ENCODE measurements around the gene HPCA. TPM values are rescaled to one million over a fixed set of nuclear protein-coding genes. Genes with fewer than 3 reads are reported as not detected.

The HPCA gene
- total and polyA plus RNA-seq, 2 experiments from 2014 or later, result not detected

- H3F3A ChIP-seq (ENCODE audit: insufficient read depth), result no peaks in the 10 kb centered on the region
- in situ Hi-C loops (cut with MboI), result no loop called here
- no peak overlapping the region for H3K4me2 ChIP-seq (ENCODE audit: unreplicated experiment)
- no peaks in the 10 kb centered on the region for H4K20me1 ChIP-seq (ENCODE audit: insufficient read depth)
- H3K36me3 ChIP-seq (ENCODE audit: low read depth), result no peaks in the 10 kb centered on the region
- H3K79me2 ChIP-seq (ENCODE audit: insufficient read depth), result no peaks in the 10 kb centered on the region
- no peak for TF ChIP-seq EZH2 (IDR thresholded peaks at IDR 0.05; ENCODE audit: insufficient read depth, poor library complexity, severe bottlenecking)
- TF ChIP-seq EZH2phosphoT487 (IDR thresholded peaks at IDR 0.05; ENCODE audit: insufficient read depth, low read depth), result no peak
- no peak for DNase-seq
- no peaks in the 10 kb centered on the region for H3K9me2 ChIP-seq (ENCODE audit: insufficient read depth)
- no peak overlapping the region for H2AFZ ChIP-seq
- H3K9ac ChIP-seq, result no peak overlapping the region
- WGBS, 2 experiments (ENCODE audit: low coverage in 1 of 2, low lambda C conversion rate in 2 of 2, missing lambda C conversion rate in 2 of 2), result 97 to 99% methylated on average over 8 to 9 of the region's 9 CpGs
- H3K4me1 ChIP-seq (ENCODE audit: insufficient read depth), result no peaks in the 10 kb centered on the region
- H3K4me3 ChIP-seq, result no peak overlapping the region
- no peaks in the 10 kb centered on the region for H3K9me3 ChIP-seq (ENCODE audit: low read depth)
- H3K27me3 ChIP-seq (replicated peaks; ENCODE audit: insufficient read depth), result no peaks in the 10 kb centered on the region
- no peak overlapping the region for H3K27ac ChIP-seq
Measured at GRCh38 chr1:32898056-32898455, 11.8 kb downstream of the HPCA start.

GRCh38 chr1:32898958-32899357 lies 12.7 kb downstream of the HPCA start:
- no peaks in the 10 kb centered on the region for H3K36me3 ChIP-seq (ENCODE audit: low read depth)
- no peak for DNase-seq
- no peaks in the 10 kb centered on the region for H3K4me1 ChIP-seq (ENCODE audit: insufficient read depth)
- H3K4me3 ChIP-seq, result no peak overlapping the region
- TF ChIP-seq EZH2phosphoT487 (IDR thresholded peaks at IDR 0.05; ENCODE audit: insufficient read depth, low read depth) (no peak), EZH2 (IDR thresholded peaks at IDR 0.05; ENCODE audit: insufficient read depth, poor library complexity, severe bottlenecking) (no peak)
- no peaks in the 10 kb centered on the region for H3F3A ChIP-seq (ENCODE audit: insufficient read depth)
- no peak overlapping the region for H3K9ac ChIP-seq
- H3K27ac ChIP-seq, result no peak overlapping the region
- H3K9me2 ChIP-seq (ENCODE audit: insufficient read depth), result no peaks in the 10 kb centered on the region
- H2AFZ ChIP-seq, result no peak overlapping the region
- no peak overlapping the region for H3K4me2 ChIP-seq (ENCODE audit: unreplicated experiment)
- 97 to 100% methylated on average over 3 of the region's 3 CpGs for WGBS, 2 experiments (ENCODE audit: low coverage in 1 of 2, low lambda C conversion rate in 2 of 2, missing lambda C conversion rate in 2 of 2)
- H4K20me1 ChIP-seq (ENCODE audit: insufficient read depth), result no peaks in the 10 kb centered on the region
- in situ Hi-C loops (cut with MboI), result no loop called here
- no peaks in the 10 kb centered on the region for H3K27me3 ChIP-seq (replicated peaks; ENCODE audit: insufficient read depth)
- no peaks in the 10 kb centered on the region for H3K9me3 ChIP-seq (ENCODE audit: low read depth)
- no peaks in the 10 kb centered on the region for H3K79me2 ChIP-seq (ENCODE audit: insufficient read depth)

- no peaks in the 10 kb centered on the region for H3K9me3 ChIP-seq (ENCODE audit: low read depth)
- no peak overlapping the region for H2AFZ ChIP-seq
- H3K36me3 ChIP-seq (ENCODE audit: low read depth), result no peaks in the 10 kb centered on the region
- H4K20me1 ChIP-seq (ENCODE audit: insufficient read depth), result no peaks in the 10 kb centered on the region
- no peak overlapping the region for H3K27ac ChIP-seq
- no peak overlapping the region for H3K4me3 ChIP-seq
- no peaks in the 10 kb centered on the region for H3K27me3 ChIP-seq (replicated peaks; ENCODE audit: insufficient read depth)
- DNase-seq, result no peak
- in situ Hi-C loops (cut with MboI), result no loop called here
- H3K9ac ChIP-seq, result no peak overlapping the region
- WGBS, 2 experiments (ENCODE audit: low coverage in 1 of 2, low lambda C conversion rate in 2 of 2, missing lambda C conversion rate in 2 of 2), result 89 to 93% methylated on average over 7 of the region's 7 CpGs
- H3K4me1 ChIP-seq (ENCODE audit: insufficient read depth), result no peaks in the 10 kb centered on the region
- no peak overlapping the region for H3K4me2 ChIP-seq (ENCODE audit: unreplicated experiment)
- no peaks in the 10 kb centered on the region for H3K79me2 ChIP-seq (ENCODE audit: insufficient read depth)
- TF ChIP-seq EZH2phosphoT487 (IDR thresholded peaks at IDR 0.05; ENCODE audit: insufficient read depth, low read depth) (no peak), EZH2 (IDR thresholded peaks at IDR 0.05; ENCODE audit: insufficient read depth, poor library complexity, severe bottlenecking) (no peak)
- H3F3A ChIP-seq (ENCODE audit: insufficient read depth), result no peaks in the 10 kb centered on the region
- no peaks in the 10 kb centered on the region for H3K9me2 ChIP-seq (ENCODE audit: insufficient read depth)
Measured at GRCh38 chr1:32899586-32900296, 13.4 kb downstream of the HPCA start.

- no peaks in the 10 kb centered on the region for H3F3A ChIP-seq (ENCODE audit: insufficient read depth)
- peak overlapping the region; percentile 82 for H3K4me3 ChIP-seq
- H3K4me2 ChIP-seq (ENCODE audit: unreplicated experiment), result peak overlapping the region; percentile 80
- no peaks in the 10 kb centered on the region for H4K20me1 ChIP-seq (ENCODE audit: insufficient read depth)
- H3K36me3 ChIP-seq (ENCODE audit: low read depth), result no peaks in the 10 kb centered on the region
- no peaks in the 10 kb centered on the region for H3K9me2 ChIP-seq (ENCODE audit: insufficient read depth)
- TF ChIP-seq EZH2 (IDR thresholded peaks at IDR 0.05; ENCODE audit: insufficient read depth, poor library complexity, severe bottlenecking), result no peak
- TF ChIP-seq EZH2phosphoT487 (IDR thresholded peaks at IDR 0.05; ENCODE audit: insufficient read depth, low read depth), result no peak
- no peak for DNase-seq
- 33 to 37% methylated on average over 22 of the region's 22 CpGs for WGBS, 2 experiments (ENCODE audit: low coverage in 1 of 2, low lambda C conversion rate in 2 of 2, missing lambda C conversion rate in 2 of 2)
- no peaks in the 10 kb centered on the region for H3K27me3 ChIP-seq (replicated peaks; ENCODE audit: insufficient read depth)
- no peaks in the 10 kb centered on the region for H3K4me1 ChIP-seq (ENCODE audit: insufficient read depth)
- H3K9me3 ChIP-seq (ENCODE audit: low read depth), result no peaks in the 10 kb centered on the region
- no peak overlapping the region for H3K27ac ChIP-seq
- in situ Hi-C loops (cut with MboI), result no loop called here
- H3K9ac ChIP-seq, result peak overlapping the region; percentile 58
- no peaks in the 10 kb centered on the region for H3K79me2 ChIP-seq (ENCODE audit: insufficient read depth)
- peak overlapping the region; percentile 89 for H2AFZ ChIP-seq
Measured at GRCh38 chr1:32900371-32900955, 14.2 kb downstream of the HPCA start.

All from GM23248 (cell line).